GM18873 (cell line): ENCODE measurements around the gene MAST4.
"Not testable (repeated sequence)": the region's sequence is repeated elsewhere in the genome, so short reads cannot be mapped to it uniquely, and the experiment has no call there.

Experiments
- ATAC-seq: cut with Tn5 transposase; IDR thresholded peaks from one replicate; pipeline ENCODE4 v1.9.1; 2021; ENCODE audit warnings: mild to moderate bottlenecking, moderate library complexity, moderate number of reproducible peaks; ENCODE audit not compliant: unreplicated experiment, low FRiP score

MAST4 gene

GRCh38 chr5:66694036-66694435 is 97.8 kb downstream of the MAST4 start:
- no peak for ATAC-seq

GRCh38 chr5:66695840-66696239 is 99.6 kb downstream of the MAST4 start:
- not testable (repeated sequence) for ATAC-seq

- no peak for ATAC-seq
Measured at GRCh38 chr5:66697796-66698564, 101.8 kb downstream of the MAST4 start.

GRCh38 chr5:66701244-66701643 is 105.1 kb downstream of the MAST4 start:
- ATAC-seq: peak; percentile 78

- no peak for ATAC-seq
Measured at GRCh38 chr5:66702426-66702825, 106.2 kb downstream of the MAST4 start.

GRCh38 chr5:66704790-66705425 is 108.7 kb downstream of the MAST4 start:
- ATAC-seq: no peak

- ATAC-seq: no peak
Measured at GRCh38 chr5:66708368-66708767, 112.2 kb downstream of the MAST4 start.

- no peak for ATAC-seq
Measured at GRCh38 chr5:66710557-66711088, 114.4 kb downstream of the MAST4 start.

- ATAC-seq: no peak
Measured at GRCh38 chr5:66713998-66714397, 117.8 kb downstream of the MAST4 start.

GRCh38 chr5:66717455-66718373 is 121.5 kb downstream of the MAST4 start:
- ATAC-seq: no peak

- no peak for ATAC-seq
Measured at GRCh38 chr5:66718374-66719002, 122.3 kb downstream of the MAST4 start.

- no peak for ATAC-seq
Measured at GRCh38 chr5:66720780-66721179, 124.6 kb downstream of the MAST4 start.

- no peak for ATAC-seq
Measured at GRCh38 chr5:66722686-66723085, 126.5 kb downstream of the MAST4 start.

- ATAC-seq: no peak
Measured at GRCh38 chr5:66724349-66725139, 128.4 kb downstream of the MAST4 start.

- no peak for ATAC-seq
Measured at GRCh38 chr5:66727630-66728029, 131.4 kb downstream of the MAST4 start.

- ATAC-seq: no peak
Measured at GRCh38 chr5:66728049-66728448, 131.9 kb downstream of the MAST4 start.

- no peak for ATAC-seq
Measured at GRCh38 chr5:66737096-66737495, 140.9 kb downstream of the MAST4 start.

- ATAC-seq: no peak
Measured at GRCh38 chr5:66738136-66738535, 141.9 kb downstream of the MAST4 start.

GRCh38 chr5:66739021-66739420 is 142.8 kb downstream of the MAST4 start:
- no peak for ATAC-seq

- ATAC-seq: no peak
Measured at GRCh38 chr5:66739951-66740350, 143.8 kb downstream of the MAST4 start.
